B cell (primary cell): Measurements from ENCODE around the gene SERPINA12.

Experiments used
- EZH2 ChIP-seq: IDR thresholded peaks from 2 replicates; pipeline ENCODE4 v1.6.1; 2012; ENCODE audit warnings: borderline replicate concordance, low read depth, mild to moderate bottlenecking, moderate library complexity, low read length; ENCODE audit not compliant: insufficient read depth, poor library complexity, severe bottlenecking
- TF ChIP-seq, protein P1 (sequence below): fragments of 200-600 bp; IDR thresholded peaks from one replicate; pipeline ENCODE4 v1.8.0; 2022; ENCODE audit warnings: antibody characterized with exemption, mild to moderate bottlenecking

DNA sequence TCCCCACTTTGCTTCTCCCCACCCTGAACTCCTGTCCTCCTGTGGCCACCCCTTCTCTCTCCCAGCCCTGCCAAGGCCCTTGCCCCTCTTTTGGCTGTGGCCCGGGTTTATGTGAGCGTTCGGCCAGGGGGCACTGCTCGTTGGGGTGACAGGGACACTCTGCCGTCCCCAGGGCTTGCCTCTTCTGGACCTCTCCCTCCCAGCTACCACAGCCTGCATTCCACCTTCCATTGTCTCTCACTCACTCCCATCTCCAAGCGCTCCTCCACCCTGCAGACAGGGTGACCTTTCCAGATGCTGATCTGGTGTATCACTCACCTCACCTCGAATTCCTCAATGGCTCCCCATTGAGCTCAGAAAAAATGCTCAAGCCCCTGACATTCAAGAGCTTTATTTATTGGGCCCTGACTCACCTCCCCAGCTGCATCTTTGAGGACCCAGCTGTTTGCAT is 34.7 kb downstream of the SERPINA12 start:
- TF ChIP-seq, protein P1, sequence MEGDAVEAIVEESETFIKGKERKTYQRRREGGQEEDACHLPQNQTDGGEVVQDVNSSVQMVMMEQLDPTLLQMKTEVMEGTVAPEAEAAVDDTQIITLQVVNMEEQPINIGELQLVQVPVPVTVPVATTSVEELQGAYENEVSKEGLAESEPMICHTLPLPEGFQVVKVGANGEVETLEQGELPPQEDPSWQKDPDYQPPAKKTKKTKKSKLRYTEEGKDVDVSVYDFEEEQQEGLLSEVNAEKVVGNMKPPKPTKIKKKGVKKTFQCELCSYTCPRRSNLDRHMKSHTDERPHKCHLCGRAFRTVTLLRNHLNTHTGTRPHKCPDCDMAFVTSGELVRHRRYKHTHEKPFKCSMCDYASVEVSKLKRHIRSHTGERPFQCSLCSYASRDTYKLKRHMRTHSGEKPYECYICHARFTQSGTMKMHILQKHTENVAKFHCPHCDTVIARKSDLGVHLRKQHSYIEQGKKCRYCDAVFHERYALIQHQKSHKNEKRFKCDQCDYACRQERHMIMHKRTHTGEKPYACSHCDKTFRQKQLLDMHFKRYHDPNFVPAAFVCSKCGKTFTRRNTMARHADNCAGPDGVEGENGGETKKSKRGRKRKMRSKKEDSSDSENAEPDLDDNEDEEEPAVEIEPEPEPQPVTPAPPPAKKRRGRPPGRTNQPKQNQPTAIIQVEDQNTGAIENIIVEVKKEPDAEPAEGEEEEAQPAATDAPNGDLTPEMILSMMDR, result no peak
- no peak for TF ChIP-seq EZH2
